Type B pancreatic cell (in vitro differentiated cells): ENCODE measurements around the gene ZNFX1. TPM values are rescaled to one million over a fixed set of nuclear protein-coding genes. Genes with fewer than 3 reads are reported as not detected.
A peak's percentile ranks its signal among the peaks of the same experiment; 100 is the strongest.
"Not testable (repeated sequence)": the region's sequence is repeated elsewhere in the genome, so short reads cannot be mapped to it uniquely, and the experiment has no call there.

Experiments used
- DNase-seq: peaks from one replicate; pipeline ENCODE4 v3.0.0; 2021; ENCODE audit warnings: mixed read lengths; ENCODE audit not compliant: unreplicated experiment; ENCODE audit errors: extremely low spot score
- H3K27ac Mint-ChIP-seq: 2 replicates; pipeline ENCODE4 v1.8.0; 2021; ENCODE audit warnings: mild to moderate bottlenecking, mixed read lengths
- H3K27me3 Mint-ChIP-seq: 2 replicates; pipeline ENCODE4 v1.8.0; 2021; ENCODE audit warnings: mixed read lengths
- H3K36me3 Mint-ChIP-seq: 2 replicates; pipeline ENCODE4 v1.8.0; 2021; ENCODE audit warnings: mixed read lengths
- H3K4me1 Mint-ChIP-seq: one replicate; pipeline ENCODE4 v1.8.0; 2021; ENCODE audit warnings: mixed read lengths; ENCODE audit not compliant: unreplicated experiment
- H3K4me3 Mint-ChIP-seq: 2 replicates; pipeline ENCODE4 v1.8.0; 2021; ENCODE audit warnings: mild to moderate bottlenecking, mixed read lengths
- H3K9me3 Mint-ChIP-seq: 2 replicates; pipeline ENCODE4 v1.8.0; 2021; ENCODE audit warnings: mixed read lengths
- CTCF ChIP-seq: fragments of 200-600 bp; sonication (generic); conservative IDR thresholded peaks from 2 replicates; pipeline ENCODE4 v1.5.0; 2021; ENCODE audit warnings: antibody characterized with exemption, mild to moderate bottlenecking
- total RNA-seq: library from RNA; stranded (reverse); gene quantifications from 2 replicates; pipeline ENCODE4 v1.2.1, GENCODE V29; 2021; ENCODE audit warnings: low replicate concordance

The ZNFX1 gene
- total RNA-seq, 1 donor from 2014 or later, result 14.1 TPM

- Mint-ChIP-seq H3K4me1 (no peaks in the 10 kb centered on the region), H3K27me3 (no peaks in the 10 kb centered on the region), H3K4me3 (no peak overlapping the region), H3K9me3 (no peaks in the 10 kb centered on the region), H3K36me3 (peaks cover 27% of the 10 kb centered on the region), H3K27ac (no peak overlapping the region)
- no peak for TF ChIP-seq CTCF
- no peak for DNase-seq
Measured at GRCh38 chr20:49229381-49229780, 48.5 kb downstream of the ZNFX1 start.

GRCh38 chr20:49228676-49229075 lies 49.2 kb downstream of the ZNFX1 start:
- peaks cover 24% of the 10 kb centered on the region for H3K36me3 Mint-ChIP-seq
- H3K9me3 Mint-ChIP-seq, result no peaks in the 10 kb centered on the region
- H3K4me1 Mint-ChIP-seq, result no peaks in the 10 kb centered on the region
- no peak overlapping the region for H3K4me3 Mint-ChIP-seq
- H3K27ac Mint-ChIP-seq, result no peak overlapping the region
- DNase-seq, result no peak
- no peaks in the 10 kb centered on the region for H3K27me3 Mint-ChIP-seq
- no peak for TF ChIP-seq CTCF

GRCh38 chr20:49225896-49226295 lies 52.0 kb downstream of the ZNFX1 start:
- Mint-ChIP-seq H3K27ac (no peak overlapping the region), H3K36me3 (peaks cover 14% of the 10 kb centered on the region), H3K4me3 (no peak overlapping the region), H3K9me3 (no peaks in the 10 kb centered on the region), H3K4me1 (no peaks in the 10 kb centered on the region), H3K27me3 (no peaks in the 10 kb centered on the region)
- TF ChIP-seq CTCF, result no peak
- DNase-seq, result no peak

GRCh38 chr20:49219924-49220831 lies 57.7 kb downstream of the ZNFX1 start:
- Mint-ChIP-seq H3K27ac (peak overlapping the region; percentile 96), H3K4me1 (peaks cover 20% of the 10 kb centered on the region), H3K27me3 (no peaks in the 10 kb centered on the region), H3K36me3 (peaks cover 9% of the 10 kb centered on the region), H3K9me3 (no peaks in the 10 kb centered on the region), H3K4me3 (peak overlapping the region; percentile 92)
- no peak for DNase-seq
- TF ChIP-seq CTCF, result no peak

GRCh38 chr20:49219091-49219923 lies 58.5 kb downstream of the ZNFX1 start, which contains the start of gene DDX27:
TSS of gene DDX27 (plus strand) at chr20:49219416. CDS start at chr20:49219449, 33 bp downstream.
- TF ChIP-seq CTCF, result peak; percentile 15
- peak within 1 kb of the TSS; percentile 96 for H3K27ac Mint-ChIP-seq
- no peaks in the 10 kb centered on the region for H3K27me3 Mint-ChIP-seq
- H3K4me3 Mint-ChIP-seq, result peak within 1 kb of the TSS; percentile 92
- peak; percentile 97 for DNase-seq
- H3K36me3 Mint-ChIP-seq, result peaks cover 4% of the 10 kb centered on the region
- H3K4me1 Mint-ChIP-seq, result peaks cover 20% of the 10 kb centered on the region
- no peaks in the 10 kb centered on the region for H3K9me3 Mint-ChIP-seq

GRCh38 chr20:49218739-49219090 lies 59.1 kb downstream of the ZNFX1 start:
- H3K27ac Mint-ChIP-seq, result peak overlapping the region; percentile 96
- H3K4me3 Mint-ChIP-seq, result peak overlapping the region; percentile 92

More at GRCh38 chr20:49218739-49219090, 59.1 kb downstream of the ZNFX1 start:
- peaks cover 20% of the 10 kb centered on the region for H3K4me1 Mint-ChIP-seq
- H3K36me3 Mint-ChIP-seq, DNase-seq, H3K9me3 Mint-ChIP-seq, H3K27me3 Mint-ChIP-seq: not testable (repeated sequence)
